Activated CD8-positive, alpha-beta memory T cell treated with anti-CD3 and anti-CD28 coated beads for 48 hours (primary cell): Measurements from ENCODE around the gene CLPTM1L.
"Not testable (repeated sequence)": the region's sequence is repeated elsewhere in the genome, so short reads cannot be mapped to it uniquely, and the experiment has no call there.

ENCODE experiments used
- DNase-seq, 3 experiments: peaks; one replicate each; pipeline ENCODE4 v3.0.0-alpha.2; 2020; ENCODE audit warnings: low read depth in 2 of 3, low spot score in 2 of 3

CLPTM1L gene

GRCh38 chr5:1381370-1382247 is 36.7 kb upstream of the CLPTM1L start:
- DNase-seq: no peak

GRCh38 chr5:1380910-1381309 is 36.0 kb upstream of the CLPTM1L start:
- DNase-seq: no peak

- peak; percentile 10 to 40 (median 31) for DNase-seq
Observed at GRCh38 chr5:1380011-1380817, 35.3 kb upstream of the CLPTM1L start.

- DNase-seq: no peak
Observed at GRCh38 chr5:1378866-1379659, 34.2 kb upstream of the CLPTM1L start.

- no peak for DNase-seq
Observed at GRCh38 chr5:1378096-1378495, 33.2 kb upstream of the CLPTM1L start.

GRCh38 chr5:1376981-1377380 is 32.1 kb upstream of the CLPTM1L start:
- DNase-seq: no peak

GRCh38 chr5:1375871-1376810 is 31.2 kb upstream of the CLPTM1L start:
- no peak for DNase-seq

- DNase-seq: no peak
Observed at GRCh38 chr5:1374679-1375055, 29.8 kb upstream of the CLPTM1L start.

GRCh38 chr5:1374030-1374678 is 29.3 kb upstream of the CLPTM1L start:
- no peak for DNase-seq

GRCh38 chr5:1371972-1372342 is 27.1 kb upstream of the CLPTM1L start:
- DNase-seq: not testable (repeated sequence)

- no peak for DNase-seq
Observed at GRCh38 chr5:1371218-1371971, 26.5 kb upstream of the CLPTM1L start.

GRCh38 chr5:1370006-1370405 is 25.1 kb upstream of the CLPTM1L start:
- DNase-seq: no peak

- no peak for DNase-seq
Observed at GRCh38 chr5:1368756-1369155, 23.9 kb upstream of the CLPTM1L start.

- DNase-seq: no peak
Observed at GRCh38 chr5:1368236-1368635, 23.3 kb upstream of the CLPTM1L start.

- no peak for DNase-seq
Observed at GRCh38 chr5:1367149-1367548, 22.2 kb upstream of the CLPTM1L start.

GRCh38 chr5:1366514-1366913 is 21.6 kb upstream of the CLPTM1L start:
- DNase-seq: no peak

GRCh38 chr5:1364211-1364610 is 19.3 kb upstream of the CLPTM1L start:
- no peak for DNase-seq

GRCh38 chr5:1363581-1363980 is 18.7 kb upstream of the CLPTM1L start:
- no peak for DNase-seq

- no peak for DNase-seq
Observed at GRCh38 chr5:1363160-1363559, 18.3 kb upstream of the CLPTM1L start.
